H1 (cell line): Measurements from ENCODE around the gene THPO. TPM values are rescaled to one million over a fixed set of nuclear protein-coding genes. Genes with fewer than 3 reads are reported as not detected.

Source experiments
- EZH2 ChIP-seq: fragments of 200-600 bp; sonication (generic); IDR thresholded peaks from 2 replicates; pipeline ENCODE4 v1.7.1; 2012; ENCODE audit warnings: low read depth, mild to moderate bottlenecking, moderate library complexity, low read length, inconsistent platforms; ENCODE audit not compliant: severe bottlenecking
- HDAC2 ChIP-seq, 2 experiments: fragments of 300-600 bp in 1 of 2; sonication (generic) in 1 of 2; IDR thresholded peaks; 2 replicates each; pipeline ENCODE4 v1.6.1; 2011 to 2012; ENCODE audit warnings: low read depth in 2 of 2, low read length in 2 of 2, mild to moderate bottlenecking in 2 of 2, moderate library complexity in 2 of 2, borderline replicate concordance in 1 of 2, inconsistent platforms in 1 of 2
- RNF2 ChIP-seq: fragments of 200-900, 300-1000 bp; sonication (generic); IDR thresholded peaks from 2 replicates; pipeline ENCODE4 v1.7.1; 2016; ENCODE audit warnings: borderline replicate concordance, low read depth, mild to moderate bottlenecking, antibody characterized with exemption, low read length; ENCODE audit not compliant: poor library complexity, severe bottlenecking; ENCODE audit errors: missing control alignments
- TBP ChIP-seq: IDR thresholded peaks from 2 replicates; pipeline ENCODE4 v1.6.1; 2011; ENCODE audit warnings: low read depth, low read length, improper control_type of control experiment
- TEAD4 ChIP-seq: IDR thresholded peaks from 2 replicates; pipeline ENCODE4 v1.6.1; 2012; ENCODE audit warnings: low read depth, low read length, inconsistent platforms, mixed read lengths
- ZNF274 ChIP-seq: IDR thresholded peaks from 2 replicates; pipeline ENCODE4 v1.7.0; 2012; ENCODE audit warnings: low read length, borderline replicate concordance; ENCODE audit errors: extremely low read depth
- polyA plus RNA-seq, 7 experiments: library from polyadenylated mRNA; depleted of rRNA in 3 of 7; stranded (reverse) in 5 of 7; unstranded in 2 of 7; fragments of >200 nt in 5 of 7; fragments of 200-250 nt in 2 of 7; gene quantifications; 1 replicate in 5 of 7; 2 replicates in 1 of 7; 4 replicates in 1 of 7; pipeline versions ENCODE4 v1.2.1 to v1.2.3, GENCODE V29; 2011 to 2013; ENCODE audit warnings: missing spikeins in 2 of 7, mixed read lengths in 2 of 7
- total RNA-seq: library from RNA; stranded (reverse); fragmentation: NEBNext Ultra II Directional; extraction: Animal tissue kit (Norgen Biotek cat#: 25700); gene quantifications from 2 replicates; pipeline ENCODE4 v1.2.1, GENCODE V29; 2021

Gene THPO
- total and polyA plus RNA-seq, 2 of the 8 experiments (the other 6 are each of a cell fraction or from before 2014, with no cell fraction given): 0.82 to 1.2 TPM

GRCh38 chr3:184327171-184327570 lies 50.8 kb downstream of the THPO start (continued):
- TF ChIP-seq TEAD4 (no peak), HDAC2 (IDR thresholded peaks at IDR 0.05; ENCODE audit: borderline replicate concordance in 1 of 2, low read depth in 2 of 2, low read length in 2 of 2) (no peak), TBP (no peak), RNF2 (no peak), ZNF274 (no peak), EZH2 (no peak)
- TF ChIP-seq, all 59 proteins: peak for 0
